Immature natural killer cell (primary cell): ENCODE data around the gene SCRN3. TPM values are rescaled to one million over a fixed set of nuclear protein-coding genes. Genes with fewer than 3 reads are reported as not detected.
A peak's percentile ranks its signal among the peaks of the same experiment; 100 is the strongest.

Source experiments
- DNase-seq, 3 donors: peaks; one replicate each; pipeline ENCODE4 v3.0.0; 2022; ENCODE audit warnings: mixed read lengths in 1 of 3
- H3K27ac Mint-ChIP-seq, 6 donors: one replicate each; pipeline ENCODE4 v1.8.0; 2020; ENCODE audit warnings: mixed read lengths in 6 of 6, mild to moderate bottlenecking in 5 of 6, inconsistent platforms in 4 of 6, moderate library complexity in 3 of 6
- H3K27me3 Mint-ChIP-seq, 3 donors: one replicate each; pipeline ENCODE4 v1.8.0; 2020 to 2021; ENCODE audit warnings: low read depth in 3 of 3, mild to moderate bottlenecking in 3 of 3, mixed read lengths in 3 of 3, moderate library complexity in 3 of 3, inconsistent platforms in 1 of 3
- H3K36me3 Mint-ChIP-seq, 3 donors: one replicate each; pipeline ENCODE4 v1.8.0; 2020; ENCODE audit warnings: mixed read lengths in 3 of 3, inconsistent platforms in 2 of 3, mild to moderate bottlenecking in 2 of 3
- H3K4me1 Mint-ChIP-seq, 2 donors: one replicate each; pipeline ENCODE4 v1.8.0; 2020; ENCODE audit warnings: inconsistent platforms in 2 of 2, mild to moderate bottlenecking in 2 of 2, mixed read lengths in 2 of 2, moderate library complexity in 1 of 2
- H3K4me3 Mint-ChIP-seq, 5 donors: one replicate each; pipeline ENCODE4 v1.8.0; 2020; ENCODE audit warnings: mild to moderate bottlenecking in 5 of 5, mixed read lengths in 5 of 5, inconsistent platforms in 3 of 5, moderate library complexity in 3 of 5
- H3K9me3 Mint-ChIP-seq, 6 donors: one replicate each; pipeline ENCODE4 v1.8.0; 2020; ENCODE audit warnings: mild to moderate bottlenecking in 6 of 6, mixed read lengths in 6 of 6, inconsistent platforms in 4 of 6, moderate library complexity in 3 of 6
- polyA plus RNA-seq, 3 donors: library from polyadenylated mRNA; unstranded; fragments of 300-500 nt; fragmentation: Illumina TruSeq; gene quantifications; one replicate each; pipeline ENCODE4 v1.2.3, GENCODE V29; 2021

The SCRN3 gene
- polyA plus RNA-seq, 3 donors from 2014 or later = 5.8 to 13.6 (median 9.1) TPM

DNA sequence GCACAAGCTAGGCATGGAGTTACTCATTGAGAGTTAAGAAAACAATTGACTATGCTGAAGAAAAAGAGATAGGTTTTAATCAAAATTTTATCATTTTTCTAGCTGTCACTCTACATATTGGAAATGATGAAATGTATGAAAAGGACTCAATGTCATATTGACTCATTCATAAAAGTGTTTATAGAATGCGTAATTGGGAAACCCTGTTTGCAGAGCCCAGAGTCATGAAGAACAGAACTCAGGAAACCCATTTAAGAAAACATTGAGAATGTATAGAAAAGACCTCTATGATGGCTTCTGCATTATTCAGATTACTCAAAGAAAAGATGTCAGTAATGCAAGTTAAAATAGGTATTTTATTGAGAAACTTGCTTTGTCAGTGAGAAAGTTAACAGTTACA, 36.4 kb downstream of the SCRN3 start:
- Mint-ChIP-seq H3K4me1 (no peaks in the 10 kb centered on the region), H3K36me3 (peaks cover 19 to 42% (median 40%) of the 10 kb centered on the region in 3 donors), H3K9me3 (no peaks in the 10 kb centered on the region), H3K27ac (no peak overlapping the region), H3K4me3 (no peak overlapping the region), H3K27me3 (peaks cover 0 to 3% (median 2%) of the 10 kb centered on the region in 3 donors)
- no peak for DNase-seq

DNA sequence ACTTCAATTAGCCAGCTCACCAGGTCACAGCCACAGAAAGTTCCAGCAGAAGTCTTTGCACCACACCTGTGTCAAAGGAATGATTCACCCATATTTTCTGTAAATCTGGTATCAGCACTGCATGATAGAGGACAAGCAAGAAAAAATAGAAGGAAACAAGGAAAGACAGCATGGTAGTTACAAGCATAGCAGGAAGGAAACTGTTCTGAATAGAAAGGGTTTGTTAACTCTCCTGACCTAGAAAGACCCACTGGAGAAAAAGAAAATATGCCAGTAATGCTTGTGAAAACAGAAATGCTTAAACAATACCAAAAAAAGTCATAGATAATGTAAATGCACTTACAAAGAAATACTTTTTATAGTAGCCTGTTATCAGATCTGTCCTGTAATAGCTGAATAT, 40.8 kb downstream of the SCRN3 start:
- H3K4me1 Mint-ChIP-seq = no peaks in the 10 kb centered on the region
- H3K36me3 Mint-ChIP-seq = peaks cover 6 to 17% (median 16%) of the 10 kb centered on the region in 3 donors
- H3K27ac Mint-ChIP-seq = no peak overlapping the region
- H3K9me3 Mint-ChIP-seq = no peaks in the 10 kb centered on the region
- no peak for DNase-seq
- peaks cover 0 to 3% (median 2%) of the 10 kb centered on the region in 3 donors for H3K27me3 Mint-ChIP-seq
- H3K4me3 Mint-ChIP-seq = no peak overlapping the region

- Mint-ChIP-seq H3K9me3 (no peaks in the 10 kb centered on the region), H3K4me1 (no peaks in the 10 kb centered on the region), H3K27me3 (peaks cover 0 to 3% (median 2%) of the 10 kb centered on the region in 3 donors), H3K4me3 (no peak overlapping the region), H3K27ac (peak overlapping the region in 1 of 6 donors; percentile 28), H3K36me3 (peaks cover 10 to 16% (median 11%) of the 10 kb centered on the region in 3 donors)
- DNase-seq = no peak
Observed at GRCh38 chr2:174438146-174438886, 42.8 kb downstream of the SCRN3 start.

DNA sequence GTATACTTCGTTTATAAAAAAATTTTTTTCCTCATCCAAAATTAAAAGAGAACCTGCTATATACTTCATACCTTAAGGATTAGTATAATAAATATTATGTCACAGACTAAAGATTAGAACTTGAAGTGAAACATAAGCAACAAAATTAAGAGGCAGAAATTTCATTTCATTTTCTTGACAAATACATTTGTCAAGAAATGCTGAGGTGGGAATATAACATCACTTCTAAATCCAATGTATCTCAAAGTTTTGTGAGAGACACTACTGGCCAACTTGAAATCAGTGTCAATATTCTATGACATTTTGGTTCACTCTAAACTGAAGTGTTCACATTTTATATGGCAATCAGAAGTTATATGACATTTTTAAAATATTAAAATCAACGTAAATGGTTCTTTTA, 43.8 kb downstream of the SCRN3 start:
- Mint-ChIP-seq H3K27me3 (peaks cover 0 to 3% (median 2%) of the 10 kb centered on the region in 3 donors), H3K27ac (no peak overlapping the region), H3K9me3 (no peaks in the 10 kb centered on the region), H3K36me3 (peaks cover 7 to 13% (median 11%) of the 10 kb centered on the region in 3 donors), H3K4me3 (no peak overlapping the region), H3K4me1 (no peaks in the 10 kb centered on the region)
- DNase-seq = no peak

- no peak for DNase-seq
- Mint-ChIP-seq H3K36me3 (peaks cover 11 to 16% (median 15%) of the 10 kb centered on the region in 3 donors), H3K4me1 (no peaks in the 10 kb centered on the region), H3K27ac (no peak overlapping the region), H3K27me3 (peaks cover 0 to 3% (median 2%) of the 10 kb centered on the region in 3 donors), H3K9me3 (no peaks in the 10 kb centered on the region), H3K4me3 (no peak overlapping the region)
Observed at GRCh38 chr2:174439950-174440349, 44.4 kb downstream of the SCRN3 start.

DNA sequence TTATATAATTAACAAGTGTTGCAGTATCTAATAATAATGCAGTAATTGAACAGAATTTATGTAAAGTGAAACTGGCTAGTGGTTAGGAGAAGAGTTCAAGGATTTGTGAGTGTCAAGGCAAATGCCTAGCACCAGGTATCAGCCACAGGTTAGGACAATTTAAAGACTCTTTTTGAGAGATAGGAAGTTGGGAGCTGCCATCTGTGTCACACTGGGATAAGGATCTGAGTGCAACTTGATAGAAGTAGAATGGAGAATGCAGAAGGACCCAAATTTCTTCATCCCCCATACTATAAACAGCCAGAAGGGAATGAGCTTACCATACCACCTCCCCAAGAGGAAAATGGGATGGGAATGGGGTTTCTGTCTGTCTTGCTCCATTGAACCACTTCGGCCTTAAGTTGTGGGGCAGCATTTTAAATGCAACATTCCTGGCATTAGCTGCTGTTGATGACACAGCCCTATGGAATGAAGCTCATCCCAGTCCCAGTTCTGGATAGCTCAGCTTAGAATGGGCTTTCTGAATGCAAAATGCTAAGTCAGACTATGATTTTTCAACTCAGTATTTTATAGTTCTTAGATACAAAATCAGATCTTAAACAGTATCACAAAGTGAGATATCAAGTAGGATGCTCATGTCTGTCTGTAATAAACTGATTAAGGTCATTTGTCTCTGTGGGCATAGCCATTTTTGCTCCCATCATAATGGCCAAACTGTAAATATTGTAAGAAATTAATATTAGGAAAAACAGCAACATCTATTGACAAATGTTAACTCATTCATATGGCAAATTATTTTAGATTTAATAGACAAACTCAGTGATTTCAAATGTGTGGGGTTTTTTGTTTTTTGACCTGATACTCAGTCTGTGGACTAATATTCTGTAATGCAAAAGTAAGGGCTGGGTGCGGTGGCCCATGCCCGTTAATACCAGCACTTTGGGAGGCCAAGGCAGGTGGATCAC, 47.3 kb downstream of the SCRN3 start:
- Mint-ChIP-seq H3K4me1 (no peaks in the 10 kb centered on the region), H3K36me3 (peaks cover 14 to 19% (median 16%) of the 10 kb centered on the region in 3 donors), H3K27ac (no peak overlapping the region), H3K27me3 (peaks cover 0 to 2% (median 0%) of the 10 kb centered on the region in 3 donors), H3K9me3 (no peaks in the 10 kb centered on the region), H3K4me3 (no peak overlapping the region)
- DNase-seq = no peak

DNA sequence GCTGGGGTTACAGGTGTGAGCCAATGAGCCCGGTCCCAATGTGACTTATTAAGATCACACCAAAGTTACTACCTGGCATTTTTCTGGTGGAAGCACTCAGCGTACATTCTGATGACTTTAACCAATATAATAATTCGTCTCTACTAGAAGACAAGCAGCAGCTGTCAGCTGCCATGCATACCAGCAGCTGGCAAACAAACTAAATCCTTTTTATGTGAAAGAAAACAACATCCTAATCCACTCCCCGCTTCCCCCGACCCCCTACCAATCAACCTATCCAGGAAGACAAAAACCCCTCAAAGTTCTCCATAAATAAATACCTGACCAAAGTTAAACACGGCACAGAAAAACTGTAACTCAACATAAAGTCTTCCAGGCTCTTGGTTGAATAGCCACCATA, 49.2 kb downstream of the SCRN3 start:
- no peak overlapping the region for H3K27ac Mint-ChIP-seq
- no peak overlapping the region for H3K4me3 Mint-ChIP-seq
- H3K9me3 Mint-ChIP-seq = no peaks in the 10 kb centered on the region
- DNase-seq = no peak
- H3K36me3 Mint-ChIP-seq = peaks cover 18 to 26% (median 25%) of the 10 kb centered on the region in 3 donors
- peaks cover 0 to 2% (median 2%) of the 10 kb centered on the region in 3 donors for H3K27me3 Mint-ChIP-seq
- H3K4me1 Mint-ChIP-seq = no peaks in the 10 kb centered on the region

GRCh38 chr2:174445248-174445647, 49.7 kb downstream of the SCRN3 start:
- no peak overlapping the region for H3K4me3 Mint-ChIP-seq
- DNase-seq = no peak
- H3K27me3 Mint-ChIP-seq = peaks cover 0 to 2% (median 2%) of the 10 kb centered on the region in 3 donors
- H3K36me3 Mint-ChIP-seq = peaks cover 18 to 26% (median 21%) of the 10 kb centered on the region in 3 donors
- no peaks in the 10 kb centered on the region for H3K9me3 Mint-ChIP-seq
- no peak overlapping the region for H3K27ac Mint-ChIP-seq
- H3K4me1 Mint-ChIP-seq = no peaks in the 10 kb centered on the region

DNA sequence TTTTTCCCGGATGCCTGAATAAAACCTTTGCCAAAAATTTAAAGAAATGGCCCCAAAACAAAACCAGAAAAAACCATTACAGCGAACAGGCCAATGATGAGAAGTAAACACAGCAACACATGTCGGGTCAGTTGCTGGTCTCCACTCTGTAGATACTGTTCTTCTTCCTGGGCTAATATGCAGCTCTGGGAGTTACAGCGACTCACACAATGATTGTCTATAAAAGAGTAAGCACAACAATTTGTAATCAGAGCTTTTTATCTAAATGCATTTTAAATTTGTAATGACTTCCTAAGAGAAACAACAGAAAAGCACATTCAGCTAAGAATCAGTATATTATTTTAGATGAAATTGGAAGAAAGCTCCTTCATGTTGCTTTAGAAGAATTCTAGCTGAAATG, 51.0 kb downstream of the SCRN3 start:
- peaks cover 0 to 2% (median 0%) of the 10 kb centered on the region in 3 donors for H3K27me3 Mint-ChIP-seq
- H3K36me3 Mint-ChIP-seq = peaks cover 18 to 23% (median 18%) of the 10 kb centered on the region in 3 donors
- H3K4me3 Mint-ChIP-seq = no peak overlapping the region
- no peak for DNase-seq
- no peaks in the 10 kb centered on the region for H3K4me1 Mint-ChIP-seq
- no peak overlapping the region for H3K27ac Mint-ChIP-seq
- no peaks in the 10 kb centered on the region for H3K9me3 Mint-ChIP-seq

GRCh38 chr2:174449033-174449432, 53.5 kb downstream of the SCRN3 start:
- H3K9me3 Mint-ChIP-seq = no peaks in the 10 kb centered on the region
- DNase-seq = no peak
- no peak overlapping the region for H3K4me3 Mint-ChIP-seq
- H3K27ac Mint-ChIP-seq = no peak overlapping the region
- peaks cover 16 to 26% (median 18%) of the 10 kb centered on the region in 3 donors for H3K36me3 Mint-ChIP-seq
- no peaks in the 10 kb centered on the region for H3K4me1 Mint-ChIP-seq
- H3K27me3 Mint-ChIP-seq = peaks cover 0 to 2% (median 0%) of the 10 kb centered on the region in 3 donors

GRCh38 chr2:174450021-174450816, 54.7 kb downstream of the SCRN3 start:
- no peak for DNase-seq
- Mint-ChIP-seq H3K27me3 (peaks cover 0 to 2% (median 0%) of the 10 kb centered on the region in 3 donors), H3K9me3 (no peaks in the 10 kb centered on the region), H3K4me1 (no peaks in the 10 kb centered on the region), H3K36me3 (peaks cover 12 to 25% (median 13%) of the 10 kb centered on the region in 3 donors), H3K27ac (no peak overlapping the region), H3K4me3 (no peak overlapping the region)

DNA sequence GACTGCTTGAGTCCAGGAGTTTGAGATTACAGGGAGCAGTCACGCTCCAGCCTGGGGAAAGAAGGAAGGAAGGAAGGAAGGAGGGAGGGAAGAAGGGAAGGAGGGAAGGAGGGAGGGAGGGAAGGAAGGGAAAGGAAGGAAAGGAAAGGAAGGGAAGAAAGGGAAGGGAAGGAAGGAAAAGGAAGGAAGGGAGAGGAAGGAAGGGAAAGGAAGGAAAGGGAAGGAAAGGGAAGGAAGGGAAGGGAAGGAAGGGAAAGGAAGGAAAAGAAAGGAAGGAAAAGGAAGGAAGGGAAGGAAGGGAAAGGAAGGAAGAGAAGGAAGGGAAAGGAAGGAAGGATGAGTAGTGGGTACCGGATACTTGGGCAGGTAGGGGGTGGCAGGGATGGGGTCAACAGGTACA, 59.0 kb downstream of the SCRN3 start:
- no peak overlapping the region for H3K4me3 Mint-ChIP-seq
- H3K27ac Mint-ChIP-seq = no peak overlapping the region
- H3K27me3 Mint-ChIP-seq = peaks cover 0 to under 1% (median 0%) of the 10 kb centered on the region in 3 donors
- DNase-seq = no peak
- H3K4me1 Mint-ChIP-seq = no peaks in the 10 kb centered on the region
- H3K36me3 Mint-ChIP-seq = peaks cover 0 to 20% (median 10%) of the 10 kb centered on the region in 3 donors
- H3K9me3 Mint-ChIP-seq = no peaks in the 10 kb centered on the region

DNA sequence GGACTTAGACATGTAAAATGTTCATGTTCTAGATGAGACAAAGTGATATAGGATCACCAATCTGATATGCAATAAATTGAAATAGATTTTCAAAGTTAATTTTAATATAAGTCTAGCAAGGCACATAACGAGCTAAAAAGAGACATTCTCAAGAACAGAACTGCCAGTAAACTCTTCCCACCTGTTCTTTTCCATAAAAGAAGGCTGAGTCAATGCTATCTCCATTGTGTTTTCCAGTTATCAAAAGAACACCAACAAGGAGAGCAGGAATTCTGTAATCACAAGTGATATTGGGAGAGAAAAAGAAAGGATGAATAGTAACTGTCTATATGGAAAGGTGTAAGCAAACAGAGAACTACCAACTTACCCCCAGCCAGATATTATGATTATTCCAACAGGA, 65.7 kb downstream of the SCRN3 start:
- DNase-seq = no peak
- no peaks in the 10 kb centered on the region for H3K4me1 Mint-ChIP-seq
- no peak overlapping the region for H3K4me3 Mint-ChIP-seq
- H3K27me3 Mint-ChIP-seq = no peaks in the 10 kb centered on the region
- H3K36me3 Mint-ChIP-seq = peaks cover 0 to 6% (median 0%) of the 10 kb centered on the region in 3 donors
- no peak overlapping the region for H3K27ac Mint-ChIP-seq
- no peaks in the 10 kb centered on the region for H3K9me3 Mint-ChIP-seq
